Natural killer cell (primary cell): Measurements from ENCODE around the gene RPN2. TPM values are rescaled to one million over a fixed set of nuclear protein-coding genes. Genes with fewer than 3 reads are reported as not detected.
A peak's percentile ranks its signal among the peaks of the same experiment; 100 is the strongest.

ENCODE experiments used
- ATAC-seq, 3 donors: fragments of 150-1000 bp in 2 of 3; fragments of 200-7000 bp in 1 of 3; cut with Tn5 transposase; 1 replicate in 1 of 3; 2 replicates in 2 of 3; pipeline ENCODE4 v1.10.0; 2021; ENCODE audit warnings: mild to moderate bottlenecking in 2 of 3, moderate library complexity in 2 of 3
- DNase-seq, 2 donors: peaks; one replicate each; pipeline versions ENCODE4 v3.0.0 to v3.0.0-alpha.2; 2013 to 2021; ENCODE audit warnings: mixed read lengths in 1 of 2
- H3K27ac ChIP-seq: one replicate; pipeline ENCODE4 v1.5.1; 2013; ENCODE audit warnings: mild to moderate bottlenecking, low read length
- H3K27me3 ChIP-seq: one replicate; pipeline ENCODE4 v1.6.1; 2013; ENCODE audit warnings: low read length; ENCODE audit not compliant: control insufficient read depth, insufficient read depth
- H3K36me3 ChIP-seq: one replicate; pipeline ENCODE4 v1.6.1; 2013; ENCODE audit warnings: low read length; ENCODE audit not compliant: control insufficient read depth, insufficient read depth
- H3K4me1 ChIP-seq: one replicate; pipeline ENCODE4 v1.6.1; 2013; ENCODE audit warnings: low read length; ENCODE audit not compliant: control insufficient read depth, insufficient read depth
- H3K4me3 ChIP-seq: one replicate; pipeline ENCODE4 v1.5.1; 2013; ENCODE audit warnings: low read length
- H3K9me3 ChIP-seq: one replicate; pipeline ENCODE4 v1.6.1; 2013; ENCODE audit warnings: low read length; ENCODE audit not compliant: control insufficient read depth, insufficient read depth
- H3K27ac Mint-ChIP-seq, 2 donors: one replicate each; pipeline ENCODE4 v1.8.0; 2022; ENCODE audit warnings: mild to moderate bottlenecking in 2 of 2, mixed read lengths in 2 of 2, moderate library complexity in 1 of 2
- H3K27me3 Mint-ChIP-seq, 2 donors: one replicate each; pipeline ENCODE4 v1.8.0; 2022; ENCODE audit warnings: low read depth in 2 of 2, mixed read lengths in 2 of 2
- H3K36me3 Mint-ChIP-seq: one replicate; pipeline ENCODE4 v1.8.0; 2022; ENCODE audit warnings: mixed read lengths
- H3K4me1 Mint-ChIP-seq, 2 donors: one replicate each; pipeline ENCODE4 v1.8.0; 2022; ENCODE audit warnings: mixed read lengths in 2 of 2
- H3K4me3 Mint-ChIP-seq: one replicate; pipeline ENCODE4 v1.8.0; 2022; ENCODE audit warnings: mild to moderate bottlenecking, moderate library complexity, mixed read lengths
- H3K9me3 Mint-ChIP-seq, 2 donors: one replicate each; pipeline ENCODE4 v1.8.0; 2022; ENCODE audit warnings: mixed read lengths in 2 of 2
- CTCF ChIP-seq: fragments of 200-600 bp; IDR thresholded peaks from one replicate; pipeline ENCODE4 v1.8.0; 2022; ENCODE audit warnings: antibody characterized with exemption
- WGBS: methylation state at CpG from one replicate; pipeline ENCODE4 v1.1.7; 2013; ENCODE audit warnings: missing lambda C conversion rate; ENCODE audit not compliant: insufficient coverage; 5-methylcytosine and 5-hydroxymethylcytosine counted together
- intact Hi-C: fragments of 100-400 bp; cut with micrococcal nuclease; formaldehyde crosslinking; loops from one replicate; pipeline ENCODE4 v1.14.2; 2022
- total RNA-seq, 4 donors: library from RNA; stranded (reverse); fragments of 120-200 nt in 1 of 4; gene quantifications; one replicate each; pipeline versions ENCODE4 v1.2.3 to v1.2.4, GENCODE V29; 2013 to 2022

The RPN2 gene
- total RNA-seq, 3 donors from 2014 or later (not counting 1 experiment from before 2014, with no cell fraction given) = 124 to 136 (median 125) TPM

GRCh38 chr20:37242503-37242902 lies 63.4 kb downstream of the RPN2 start:
- Histone ChIP-seq H3K36me3 (peaks cover 62% of the 10 kb centered on the region), H3K27ac (no peak overlapping the region), H3K27me3 (no peaks in the 10 kb centered on the region), H3K4me1 (no peaks in the 10 kb centered on the region), H3K4me3 (no peak overlapping the region), H3K9me3 (no peaks in the 10 kb centered on the region)
- intact Hi-C loops = no loop called here
- peaks cover 26% of the 10 kb centered on the region for H3K36me3 Mint-ChIP-seq
- H3K27ac Mint-ChIP-seq = no peak overlapping the region
- no peak for TF ChIP-seq CTCF
- H3K27me3 Mint-ChIP-seq = no peaks in the 10 kb centered on the region
- H3K4me1 Mint-ChIP-seq = peaks cover 0 to 5% of the 10 kb centered on the region in 2 donors
- 95% methylated on average over 3 of the region's 4 CpGs for WGBS
- H3K9me3 Mint-ChIP-seq = no peaks in the 10 kb centered on the region
- no peak for DNase-seq
- H3K4me3 Mint-ChIP-seq = no peak overlapping the region
- ATAC-seq = no peak

- no peaks in the 10 kb centered on the region for H3K9me3 ChIP-seq
- TF ChIP-seq CTCF = no peak
- Mint-ChIP-seq H3K9me3 (no peaks in the 10 kb centered on the region), H3K36me3 (peaks cover 26% of the 10 kb centered on the region), H3K27ac (peak overlapping the region in 1 of 2 donors; percentile 65), H3K4me3 (no peak overlapping the region), H3K4me1 (peaks cover 0 to 5% of the 10 kb centered on the region in 2 donors), H3K27me3 (no peaks in the 10 kb centered on the region)
- DNase-seq (no peak), ATAC-seq (no peak)
- H3K27ac ChIP-seq = no peak overlapping the region
- intact Hi-C loops = no loop called here
- no peak overlapping the region for H3K4me3 ChIP-seq
- H3K36me3 ChIP-seq = peaks cover 54% of the 10 kb centered on the region
- whole genome bisulfite sequencing = 96% methylated on average over 16 of the region's 16 CpGs
- H3K27me3 ChIP-seq = no peaks in the 10 kb centered on the region
- H3K4me1 ChIP-seq = no peaks in the 10 kb centered on the region
These were observed 64.2 kb downstream of the RPN2 start for GRCh38 chr20:37243076-37243936.

GRCh38 chr20:37243937-37244571 lies 64.9 kb downstream of the RPN2 start:
- H3K27ac Mint-ChIP-seq = peak overlapping the region in 1 of 2 donors; percentile 65
- H3K9me3 Mint-ChIP-seq = no peaks in the 10 kb centered on the region
- peaks cover 26% of the 10 kb centered on the region for H3K36me3 Mint-ChIP-seq
- H3K9me3 ChIP-seq = no peaks in the 10 kb centered on the region
- no peaks in the 10 kb centered on the region for H3K27me3 ChIP-seq
- no peak for TF ChIP-seq CTCF
- H3K4me3 Mint-ChIP-seq = no peak overlapping the region
- no peak overlapping the region for H3K27ac ChIP-seq
- DNase-seq = no peak
- peaks cover 47% of the 10 kb centered on the region for H3K36me3 ChIP-seq
- ATAC-seq = no peak
- 96% methylated on average over 8 of the region's 8 CpGs for WGBS
- H3K4me1 ChIP-seq = no peaks in the 10 kb centered on the region
- intact Hi-C loops = no loop called here
- peaks cover 0 to 5% of the 10 kb centered on the region in 2 donors for H3K4me1 Mint-ChIP-seq
- H3K27me3 Mint-ChIP-seq = no peaks in the 10 kb centered on the region
- H3K4me3 ChIP-seq = no peak overlapping the region
